Astrocyte (in vitro differentiated cells and primary cell): Measurements from ENCODE around the gene GRAP2.

Source experiments
- CTCF ChIP-seq: IDR thresholded peaks from 2 replicates; pipeline ENCODE4 v1.5.1; 2011; ENCODE audit warnings: low read depth, mild to moderate bottlenecking, inconsistent platforms, low read length, moderate library complexity; ENCODE audit not compliant: insufficient read depth
- EZH2 ChIP-seq: IDR thresholded peaks from 2 replicates; pipeline ENCODE4 v1.6.1; 2012; ENCODE audit warnings: mild to moderate bottlenecking, low read length, inconsistent platforms; ENCODE audit not compliant: insufficient read depth

- TF ChIP-seq CTCF (no peak), EZH2 (no peak)
Observed at GRCh38 chr22:39895682-39896081, 5.2 kb upstream of the GRAP2 start.
